GM21528 (cell line): ENCODE data around the gene ZBTB20.
A peak's percentile ranks its signal among the peaks of the same experiment; 100 is the strongest.

Experiments
- ATAC-seq: cut with Tn5 transposase; IDR thresholded peaks from one replicate; pipeline ENCODE4 v1.9.1; 2021; ENCODE audit warnings: mild to moderate bottlenecking, moderate library complexity; ENCODE audit not compliant: unreplicated experiment, low FRiP score

ZBTB20 gene

DNA sequence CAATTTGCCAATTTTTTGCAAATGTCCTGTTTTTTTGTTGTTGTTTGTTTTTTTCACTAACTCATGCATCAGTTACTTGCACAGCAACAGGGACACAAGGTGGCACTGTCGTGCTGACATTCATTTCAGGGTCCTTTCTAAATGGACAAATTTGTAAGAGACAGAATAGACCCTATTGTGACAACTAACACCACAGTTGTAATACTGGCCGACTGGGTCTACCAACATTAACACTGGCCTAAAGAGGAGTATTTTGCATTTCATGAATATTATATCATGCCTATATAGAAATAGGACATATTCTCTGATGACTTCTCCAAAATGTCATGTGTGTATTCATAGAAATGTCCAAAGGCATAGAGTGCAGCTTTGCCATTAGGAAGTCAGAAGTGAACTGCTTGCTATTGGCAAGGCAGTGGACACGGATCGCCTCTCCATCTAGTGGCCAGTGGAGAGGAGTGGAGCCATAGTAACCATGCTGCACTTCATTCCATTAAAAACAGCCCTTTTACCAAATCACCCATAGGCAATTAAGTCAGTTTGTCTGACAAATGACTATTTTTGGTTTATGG, 54.8 kb downstream of the ZBTB20 start:
- ATAC-seq, result peak; percentile 75

DNA sequence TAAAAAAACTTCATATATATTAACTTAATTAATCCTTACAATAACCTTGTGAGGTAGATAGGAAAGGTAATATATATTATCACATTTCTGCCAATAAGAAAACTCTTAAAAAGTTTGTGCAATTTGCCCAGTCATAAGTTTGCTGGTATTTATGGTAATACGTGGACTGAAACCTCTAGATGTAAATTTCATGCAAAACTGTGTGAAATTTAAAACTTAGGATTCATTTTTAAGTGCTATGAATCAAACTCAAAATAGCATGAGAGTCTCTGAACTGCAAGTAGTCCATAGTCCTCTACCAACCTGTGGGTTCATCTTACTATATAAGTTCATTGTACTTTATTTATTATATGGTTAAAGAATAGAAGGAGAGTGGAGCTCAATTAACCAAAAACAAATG, 56.4 kb downstream of the ZBTB20 start:
- no peak for ATAC-seq

DNA sequence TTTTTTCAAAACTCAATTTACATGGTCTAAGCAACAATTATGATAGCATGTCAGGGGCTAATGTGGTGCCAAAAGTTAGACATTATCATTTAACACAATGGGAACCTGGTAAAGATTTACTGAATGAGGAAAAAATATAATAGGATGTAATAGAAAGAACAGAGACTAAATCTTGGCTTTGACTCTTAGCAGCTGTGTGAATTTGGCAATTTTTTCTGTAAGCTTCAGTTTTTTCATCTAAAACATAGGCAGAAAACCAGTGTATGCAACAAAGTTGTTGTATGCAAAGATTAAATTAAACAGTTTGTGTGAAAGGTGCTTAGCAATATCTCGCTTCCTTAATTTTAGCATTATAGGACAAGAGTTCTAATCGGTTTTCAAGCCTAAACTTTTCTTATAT, 57.6 kb downstream of the ZBTB20 start:
- no peak for ATAC-seq

DNA sequence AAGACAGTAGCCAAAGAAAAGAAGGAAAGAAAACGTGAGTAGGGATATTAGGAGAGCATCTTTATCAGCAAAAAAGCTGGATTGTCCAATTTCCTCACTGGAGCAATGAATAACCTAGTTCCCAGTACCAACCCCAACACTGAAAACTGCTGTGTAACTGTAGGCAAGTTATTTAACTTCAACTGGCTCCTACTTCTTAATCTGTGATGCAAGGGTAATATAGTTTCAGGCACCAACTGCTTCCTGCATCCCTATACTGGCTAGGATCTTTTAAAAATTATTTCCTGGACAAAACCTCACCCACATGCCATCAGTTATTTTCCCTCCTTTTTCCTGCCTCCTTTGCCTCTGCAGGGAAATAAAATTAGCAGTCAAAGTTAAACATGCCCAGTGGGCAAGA, 59.6 kb downstream of the ZBTB20 start:
- ATAC-seq, result no peak

DNA sequence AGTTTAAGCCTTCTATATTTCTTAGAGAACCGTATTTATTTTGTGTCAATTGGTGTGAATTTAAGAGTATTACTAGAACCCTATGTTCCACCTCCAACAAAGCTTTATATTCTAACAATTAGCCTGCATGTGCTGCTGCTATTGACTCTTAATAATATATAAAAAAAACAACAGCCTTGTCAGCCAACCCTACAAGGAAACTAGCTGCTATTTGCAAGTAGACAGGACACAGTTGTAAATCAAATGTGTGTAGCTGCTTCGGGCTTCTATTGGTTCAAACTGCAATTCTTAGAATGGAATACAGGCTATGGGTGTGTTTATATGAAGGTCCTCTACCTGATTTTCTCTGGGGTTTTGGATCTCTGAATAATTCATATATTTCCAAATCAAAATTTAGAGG, 60.7 kb downstream of the ZBTB20 start:
- no peak for ATAC-seq

DNA sequence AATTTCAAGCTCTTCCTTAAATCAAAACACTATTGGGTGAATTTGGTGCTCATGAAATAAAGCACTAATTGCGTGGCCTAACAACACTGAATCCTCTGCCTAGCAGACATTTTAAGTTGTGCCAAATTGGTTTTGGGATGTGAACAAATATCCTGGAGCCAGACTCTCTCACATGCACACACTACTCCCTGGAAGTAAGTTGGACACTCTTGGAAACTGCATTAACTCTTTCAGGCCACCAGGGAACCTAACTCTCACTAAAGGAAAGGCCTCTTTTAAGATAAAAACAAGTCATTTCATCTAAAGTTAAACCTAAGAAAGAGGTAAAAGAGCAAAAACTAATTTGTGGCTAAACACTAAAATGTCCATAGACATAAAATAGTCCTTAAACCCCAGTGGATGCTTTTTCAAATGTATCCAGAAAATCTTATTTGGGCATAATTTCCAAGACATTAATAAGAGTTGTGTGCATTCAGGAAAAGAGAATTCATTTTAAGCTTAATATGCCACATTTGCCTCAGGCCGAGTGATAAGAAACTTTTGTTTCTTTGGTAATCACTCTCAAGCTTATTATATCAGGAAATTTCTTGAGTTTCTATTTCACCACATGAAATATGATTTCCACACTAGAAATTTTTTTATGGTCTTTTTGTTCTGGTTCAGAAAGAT, 61.8 kb downstream of the ZBTB20 start:
- ATAC-seq, result no peak

DNA sequence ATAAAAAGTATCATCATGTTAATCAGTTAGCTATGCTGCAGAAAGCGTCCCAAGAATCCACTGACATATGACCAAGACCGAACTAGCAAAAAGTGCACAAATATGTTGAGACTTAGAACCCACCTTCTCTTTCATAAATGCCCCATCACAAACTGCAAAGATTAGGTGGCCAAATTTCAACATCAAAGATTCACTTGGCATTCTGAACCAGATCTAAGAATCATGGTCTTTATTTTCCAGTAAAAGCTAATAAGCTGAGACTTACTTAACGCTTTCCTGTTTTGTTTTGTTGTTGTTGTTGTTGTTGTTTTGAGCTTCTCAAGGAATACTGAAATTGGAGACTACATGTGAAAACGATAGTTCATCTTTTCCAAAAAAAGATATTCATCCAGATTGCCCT, 62.4 kb downstream of the ZBTB20 start:
- no peak for ATAC-seq

DNA sequence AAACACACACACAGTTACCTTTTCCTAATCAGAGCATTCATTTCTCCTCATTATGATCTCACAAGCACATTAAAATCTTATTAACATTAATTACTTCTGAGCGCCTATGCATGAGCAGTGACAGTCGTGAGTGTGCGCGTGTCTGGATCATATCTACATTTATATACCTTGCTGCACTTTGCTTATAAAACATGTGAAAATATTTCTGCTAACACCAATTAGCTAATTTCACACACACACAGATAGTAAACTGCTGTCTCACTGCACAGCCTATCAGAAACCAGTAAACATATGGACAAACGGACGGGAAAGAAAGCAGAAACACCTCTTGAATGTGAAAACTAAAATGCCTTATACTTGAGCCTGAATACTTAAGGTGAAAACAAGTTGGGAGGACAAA, 64.8 kb downstream of the ZBTB20 start:
- no peak for ATAC-seq

DNA sequence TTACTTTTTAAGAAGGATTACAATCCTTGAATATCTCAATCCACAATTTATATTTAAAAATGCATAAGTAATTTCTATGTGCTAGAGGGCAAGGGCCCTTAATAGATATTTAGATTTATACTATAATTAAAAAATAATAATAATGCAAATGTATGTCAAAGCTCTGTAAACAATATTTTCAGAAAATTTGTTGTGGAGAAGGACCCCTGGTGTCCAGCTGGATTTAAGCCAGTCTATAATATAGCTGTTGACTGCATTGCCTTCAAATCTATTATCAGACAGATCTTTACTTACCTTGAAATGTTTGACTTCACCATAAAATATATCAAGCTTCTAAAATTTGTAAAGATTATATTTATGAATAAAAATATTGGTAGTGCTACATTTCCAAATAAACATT, 65.6 kb downstream of the ZBTB20 start:
- ATAC-seq, result no peak

DNA sequence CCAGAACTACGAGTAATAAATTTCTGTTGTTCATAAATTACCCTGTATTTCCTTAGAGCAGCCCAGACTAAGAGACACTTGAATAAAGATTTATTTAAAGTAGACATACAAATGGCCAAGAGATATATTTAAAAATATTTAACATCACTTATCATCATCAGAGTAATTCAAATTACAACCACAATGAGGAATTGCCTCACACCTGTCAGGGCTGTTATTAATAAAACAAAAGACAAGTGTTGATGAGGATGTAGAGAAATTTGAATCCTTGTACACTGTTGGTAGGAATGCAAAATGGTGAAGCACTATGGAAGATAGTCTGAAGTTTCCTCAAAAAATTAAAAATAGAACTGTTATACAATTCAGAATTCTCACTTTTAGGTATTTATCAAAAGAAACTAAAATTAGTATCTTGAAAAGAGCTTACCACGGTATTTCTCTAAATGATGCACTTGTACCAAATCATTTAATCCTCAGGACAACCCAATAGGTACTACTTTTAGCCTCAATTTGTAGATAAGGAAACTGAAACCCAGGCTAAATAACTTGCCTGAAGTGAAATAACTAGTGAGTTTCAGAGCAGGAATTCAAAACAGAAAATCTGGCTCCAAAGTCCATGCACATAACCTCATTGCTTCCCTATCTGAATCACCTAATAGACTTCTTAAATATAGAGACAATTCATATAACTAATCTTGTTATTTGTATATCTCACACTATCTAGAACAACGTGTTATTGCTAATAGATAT, 69.4 kb downstream of the ZBTB20 start:
- no peak for ATAC-seq

DNA sequence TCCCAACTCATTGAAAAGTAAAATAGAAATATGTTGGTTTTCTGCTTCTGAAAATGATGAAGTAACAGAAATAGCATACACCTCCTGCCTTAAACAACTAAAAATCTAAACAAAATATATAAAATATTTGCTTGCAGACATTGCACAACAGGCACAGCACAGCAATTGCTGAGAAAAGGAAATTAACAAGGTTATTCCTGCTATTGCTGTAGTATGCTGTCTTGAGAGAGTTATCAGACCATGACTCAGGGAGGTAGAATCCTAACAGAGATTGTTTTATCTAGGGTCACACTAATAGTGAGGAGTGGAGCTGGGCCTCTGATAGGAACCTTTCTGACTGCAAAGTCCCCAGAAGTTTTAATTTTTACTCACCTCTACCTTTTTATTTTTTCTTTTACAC, 72.6 kb downstream of the ZBTB20 start:
- ATAC-seq, result no peak

DNA sequence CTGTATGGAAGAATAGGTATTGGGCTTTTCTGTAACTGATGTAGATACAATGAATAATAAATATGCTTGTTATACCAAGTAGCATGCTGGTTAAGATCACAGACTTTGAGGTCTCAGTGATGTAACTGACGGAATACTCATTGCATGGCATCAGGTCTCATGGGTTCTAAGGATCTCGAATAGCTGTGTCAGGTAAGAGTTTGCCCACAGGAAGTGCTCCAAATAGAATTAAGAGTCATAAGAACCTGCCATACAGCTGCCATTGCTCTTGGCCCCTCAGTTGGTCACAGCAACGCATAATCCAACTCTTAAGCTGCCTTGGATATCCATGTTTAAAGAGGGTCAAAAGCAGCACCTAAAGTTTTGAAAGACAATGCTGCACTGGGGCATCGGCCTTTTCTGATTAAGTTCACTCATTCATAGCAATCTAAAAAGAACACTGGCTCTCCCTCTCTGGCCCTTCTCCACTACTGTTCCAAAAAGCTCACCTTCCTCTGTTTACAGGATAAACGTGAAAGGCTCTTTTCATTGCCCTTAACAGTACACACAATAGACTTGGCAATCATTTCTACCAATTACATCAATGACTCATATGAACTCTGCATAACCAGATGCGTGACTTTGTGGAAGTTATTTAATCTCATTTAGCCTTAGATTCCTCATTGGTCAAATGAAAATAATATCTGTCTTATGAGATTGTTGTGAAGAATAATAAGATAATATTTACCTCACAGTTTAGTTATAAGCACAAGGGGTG, 74.6 kb downstream of the ZBTB20 start:
- no peak for ATAC-seq

DNA sequence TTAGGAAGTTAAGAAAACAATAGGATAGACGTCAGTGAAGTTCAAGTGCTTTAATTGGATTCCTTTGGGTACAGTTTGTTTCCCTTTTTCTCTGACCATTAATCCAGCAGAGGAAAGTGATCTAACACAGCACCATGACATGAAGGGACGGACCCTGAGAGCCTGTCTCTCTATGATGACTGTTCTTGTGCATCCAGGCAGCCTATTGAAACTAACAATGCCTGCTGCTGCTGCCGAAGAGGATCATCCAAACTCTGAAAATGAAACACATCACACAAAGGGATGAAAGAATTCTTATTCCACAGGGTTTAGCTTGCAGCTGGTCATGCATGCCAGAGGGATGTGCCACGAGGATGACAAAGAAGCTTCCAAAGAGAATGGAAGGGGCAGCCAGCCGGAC, 75.5 kb downstream of the ZBTB20 start:
- no peak for ATAC-seq

DNA sequence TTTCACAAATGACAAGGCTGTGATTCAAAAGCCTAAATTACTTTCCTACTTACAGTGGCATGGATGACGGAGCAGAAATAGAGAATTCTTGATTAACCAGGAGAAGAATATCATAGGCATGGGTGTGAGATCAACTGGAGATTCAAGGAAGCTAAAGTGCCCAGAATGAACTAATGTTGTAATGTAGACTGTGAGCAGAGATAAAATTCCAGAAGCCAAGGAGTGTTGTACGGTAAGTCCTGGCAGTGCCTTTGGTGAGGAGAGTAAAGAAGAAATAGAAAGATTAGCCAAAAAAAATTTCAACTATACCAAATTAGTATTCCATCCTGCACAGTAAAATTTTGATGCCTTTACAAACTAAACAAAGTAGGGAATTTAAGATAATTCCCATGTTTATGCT, 75.9 kb downstream of the ZBTB20 start:
- no peak for ATAC-seq

DNA sequence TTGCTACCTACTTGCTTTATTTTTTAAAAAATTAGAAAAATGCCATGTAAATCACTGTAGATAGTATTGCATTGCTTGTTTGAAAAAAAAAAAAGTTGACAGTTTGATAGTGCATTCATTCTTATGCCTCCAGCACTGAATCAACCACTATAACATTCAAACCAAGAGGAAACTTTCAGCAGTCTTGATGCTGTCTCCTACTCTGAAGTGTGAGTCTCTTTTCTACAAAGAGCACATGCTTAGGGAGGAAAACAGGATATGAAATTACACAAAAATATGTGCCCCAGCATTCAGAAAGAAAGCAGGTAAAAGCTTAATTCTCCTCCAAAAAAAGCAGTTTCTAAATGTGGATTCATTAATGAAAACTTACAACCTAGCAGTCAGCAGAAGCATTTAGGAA, 78.3 kb downstream of the ZBTB20 start:
- ATAC-seq, result no peak

DNA sequence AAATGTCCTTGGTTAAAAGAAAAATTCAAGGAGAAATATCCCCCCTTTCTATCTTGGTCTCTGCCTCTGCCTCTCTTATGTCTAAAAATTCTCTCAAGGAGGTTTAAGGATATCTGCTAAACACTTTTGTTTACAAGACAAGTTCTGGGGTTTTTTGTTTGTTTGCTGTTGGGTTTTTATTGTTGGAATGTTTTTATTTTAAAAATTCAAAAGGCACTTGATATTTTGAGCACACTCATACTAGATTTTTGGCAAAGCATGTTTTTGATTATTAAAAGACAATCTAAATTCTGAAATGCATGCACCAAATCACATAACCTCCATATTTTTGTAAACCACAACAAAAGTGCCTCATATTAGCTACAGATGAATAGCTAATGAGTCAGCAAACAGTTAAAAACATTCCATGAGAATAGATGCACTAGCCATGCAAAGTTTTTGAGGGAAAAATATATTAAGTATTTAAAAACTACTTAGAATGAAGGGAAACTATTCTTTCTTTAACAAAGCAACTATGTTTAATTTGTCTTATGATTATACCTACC, 84.6 kb downstream of the ZBTB20 start:
- no peak for ATAC-seq

DNA sequence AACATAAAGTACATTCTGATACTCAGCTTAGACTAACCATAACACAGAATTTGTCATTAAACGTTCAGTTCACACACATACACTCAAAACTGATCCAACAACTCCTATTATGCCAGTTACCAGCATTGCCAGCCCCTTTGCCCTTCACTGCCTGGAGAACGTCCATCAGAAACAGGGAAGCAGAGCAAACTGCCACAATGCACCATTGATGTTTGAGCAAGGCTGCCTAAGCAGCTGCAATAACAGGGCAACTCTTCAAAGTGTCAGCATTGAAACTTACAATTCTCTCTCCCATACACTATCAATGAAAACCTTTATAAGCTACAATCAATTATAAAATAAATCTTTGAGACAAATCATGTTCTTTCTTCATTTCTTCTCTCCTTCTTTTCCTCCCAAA, 85.1 kb downstream of the ZBTB20 start:
- ATAC-seq, result no peak

DNA sequence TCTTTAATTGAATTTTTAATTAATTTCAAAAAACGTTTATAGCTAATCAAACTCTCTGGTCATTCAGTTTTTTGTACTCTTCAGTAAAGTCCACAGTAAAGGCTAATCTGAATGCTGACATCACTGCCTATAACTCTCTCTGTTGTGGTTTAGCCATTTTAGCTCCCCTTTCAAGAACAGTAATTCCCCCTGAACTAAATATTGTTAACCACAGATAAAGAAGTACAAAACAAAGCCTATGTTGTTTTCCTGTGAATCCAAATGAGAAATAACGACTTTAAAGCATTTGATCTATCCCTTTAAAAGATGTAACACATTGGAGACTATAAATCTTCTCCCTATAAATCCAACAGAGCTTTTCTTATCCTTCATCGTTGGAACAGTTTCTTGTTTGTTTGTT, 94.2 kb downstream of the ZBTB20 start:
- ATAC-seq, result no peak

DNA sequence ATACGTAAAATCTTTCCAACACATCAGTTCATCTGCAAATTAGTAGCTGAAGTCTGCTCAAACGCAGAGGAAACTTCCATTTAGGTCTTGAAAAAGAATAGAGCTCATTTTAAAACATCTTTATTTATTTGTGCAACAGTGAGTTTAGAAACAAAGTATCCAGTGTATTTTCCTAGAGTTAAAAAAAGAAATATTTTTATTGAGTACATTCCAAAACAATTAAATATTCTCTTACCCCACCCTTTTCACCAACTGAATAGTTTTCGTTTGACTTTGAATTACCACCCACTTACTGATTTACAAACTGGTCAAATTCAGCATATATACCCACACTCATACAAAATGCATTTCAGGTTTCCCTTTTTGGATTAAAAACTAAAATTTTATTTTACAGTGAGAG, 104.7 kb downstream of the ZBTB20 start:
- ATAC-seq, result no peak

DNA sequence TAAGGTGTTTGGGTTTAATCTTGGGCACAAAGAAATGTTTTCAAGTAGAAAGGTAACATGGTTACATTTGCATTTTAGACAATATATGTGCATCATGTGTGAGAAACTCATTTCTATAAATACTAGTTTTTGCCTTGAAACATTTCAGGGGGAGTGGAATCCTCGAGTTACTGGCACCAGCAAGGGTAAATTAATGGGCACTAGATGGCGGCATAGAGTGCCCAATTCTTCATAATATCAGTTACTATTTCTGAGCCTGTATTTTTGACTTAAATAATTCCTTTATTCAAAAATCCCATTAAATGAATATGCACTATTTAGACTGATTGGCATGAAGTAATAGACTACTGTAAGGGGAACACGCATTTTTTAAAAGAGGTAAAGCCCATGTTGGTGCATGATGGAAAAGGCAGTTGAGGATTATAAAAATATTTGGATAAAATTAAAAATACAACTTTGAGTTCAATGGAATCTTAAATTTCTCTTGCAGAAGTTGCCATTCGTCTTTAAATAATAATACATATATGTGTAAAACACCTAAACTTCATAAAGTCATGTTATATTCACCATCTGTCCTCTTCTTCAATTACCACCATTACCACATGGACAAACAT, 106.3 kb downstream of the ZBTB20 start:
- peak; percentile 68 for ATAC-seq

DNA sequence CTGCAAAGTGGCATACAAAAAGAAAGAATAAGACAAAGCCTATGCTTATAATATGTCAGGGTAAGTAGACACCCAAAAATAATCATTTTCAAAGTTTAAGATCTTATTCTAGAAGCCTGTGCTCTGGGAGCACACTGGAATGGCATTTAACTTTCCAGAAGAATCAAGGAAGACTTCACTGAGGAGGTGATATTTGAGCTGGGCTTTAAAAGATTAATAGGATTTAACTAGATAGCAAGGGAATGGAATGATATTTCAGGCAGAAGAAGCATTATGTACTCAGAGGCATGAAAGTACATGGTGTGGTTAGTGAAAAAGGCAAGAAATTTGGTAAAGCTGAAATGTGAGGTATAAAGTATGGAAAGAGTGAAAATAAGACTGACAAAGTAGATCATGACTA, 106.8 kb downstream of the ZBTB20 start:
- ATAC-seq, result no peak
